OCI-LY7 (cell line): Measurements from ENCODE around the gene ENGASE. TPM values are rescaled to one million over a fixed set of nuclear protein-coding genes. Genes with fewer than 3 reads are reported as not detected.

ENCODE experiments used
- BruUV-seq: library from RNA; stranded (reverse); fragments of 400-500 nt; replicated peaks from 2 replicates; lab custom pipeline; 2021; lab: Mats Ljungman, UMichigan
- CTCF ChIA-PET: fragments of 300-600 bp; sonication (Branson Sonifier 250); formaldehyde crosslinking; loops from one replicate; lab custom pipeline; 2022; ENCODE audit warnings: antibody characterized with exemption; ENCODE audit not compliant: unreplicated experiment; lab: Charles Lee
- POLR2A ChIA-PET: fragments of 300-600 bp; sonication (Branson Sonifier 250); formaldehyde crosslinking; loops from one replicate; lab custom pipeline; 2022; ENCODE audit warnings: antibody characterized with exemption; lab: Charles Lee
- DNase-seq: peaks from one replicate; pipeline ENCODE4 v3.0.0-alpha.2; 2015; ENCODE audit warnings: low spot score
- H2AFZ ChIP-seq: fragments of 200-600 bp; sonication (generic), shearing (Covaris generic); 2 replicates; pipeline ENCODE4 v1.6.1; 2014; ENCODE audit warnings: mild to moderate bottlenecking, antibody characterized with exemption, low read length, moderate library complexity
- H3K27ac ChIP-seq: fragments of 200-600 bp; sonication (generic); 2 replicates; pipeline ENCODE4 v1.5.1; 2014; ENCODE audit warnings: mixed run types, low read depth, mild to moderate bottlenecking, moderate library complexity, low read length, inconsistent platforms; ENCODE audit not compliant: poor library complexity, severe bottlenecking
- H3K36me3 ChIP-seq: fragments of 200-600 bp; sonication (generic); 2 replicates; pipeline ENCODE4 v1.6.1; 2014; ENCODE audit warnings: mild to moderate bottlenecking, antibody characterized with exemption, low read length, moderate library complexity, mixed read lengths; ENCODE audit not compliant: insufficient read depth
- H3K4me1 ChIP-seq: fragments of 200-600 bp; sonication (generic); 2 replicates; pipeline ENCODE4 v1.5.1; 2014; ENCODE audit warnings: mild to moderate bottlenecking, low read length; ENCODE audit not compliant: insufficient read depth, poor library complexity, severe bottlenecking
- H3K4me2 ChIP-seq: fragments of 200-600 bp; sonication (generic); 2 replicates; pipeline ENCODE4 v1.6.1; 2014; ENCODE audit warnings: mild to moderate bottlenecking, low read length
- H3K4me3 ChIP-seq: fragments of 200-600 bp; sonication (generic); 2 replicates; pipeline ENCODE4 v1.5.1; 2014; ENCODE audit warnings: mild to moderate bottlenecking, low read depth, low read length; ENCODE audit not compliant: poor library complexity, severe bottlenecking
- H3K79me2 ChIP-seq: fragments of 200-600 bp; sonication (generic); 2 replicates; pipeline ENCODE4 v1.6.1; 2016; ENCODE audit warnings: low read depth, mild to moderate bottlenecking, low read length, moderate library complexity, mixed read lengths; ENCODE audit not compliant: insufficient read depth
- H3K9me2 ChIP-seq: fragments of 200-600 bp; sonication (generic); 2 replicates; pipeline ENCODE4 v1.6.1; 2016; ENCODE audit warnings: mild to moderate bottlenecking, low read length, mixed read lengths; ENCODE audit not compliant: insufficient read depth
- H3K9me3 ChIP-seq: fragments of 200-600 bp; sonication (generic); 2 replicates; pipeline ENCODE4 v1.6.1; 2014; ENCODE audit warnings: mild to moderate bottlenecking, mixed run types, low read length, mixed read lengths
- H4K20me1 ChIP-seq: fragments of 200-600 bp; sonication (generic); 2 replicates; pipeline ENCODE4 v1.6.1; 2014; ENCODE audit warnings: mild to moderate bottlenecking, antibody characterized with exemption, low read length, moderate library complexity, mixed read lengths; ENCODE audit not compliant: insufficient read depth
- CTCF ChIP-seq: fragments of 200-600 bp; sonication (generic); conservative IDR thresholded peaks from 2 replicates; pipeline ENCODE4 v1.5.1; 2014; ENCODE audit warnings: mild to moderate bottlenecking, antibody characterized with exemption, low read length, moderate library complexity, mixed read lengths
- EZH2phosphoT487 ChIP-seq: fragments of 200-600 bp; sonication (generic); IDR thresholded peaks from 2 replicates; pipeline ENCODE4 v1.6.1; 2018; ENCODE audit warnings: low read depth, borderline replicate concordance, mild to moderate bottlenecking, mixed run types, antibody characterized with exemption, low read length, moderate library complexity, mixed read lengths
- intact Hi-C: fragments of 100-400 bp; cut with micrococcal nuclease; formaldehyde crosslinking; loops from one replicate; pipeline ENCODE4 v1.10.0; 2022; ENCODE audit not compliant: unreplicated experiment
- total RNA-seq, 2 experiments: library from RNA; depleted of rRNA in 1 of 2; stranded (reverse); fragments of >200 nt in 1 of 2; shearing (Covaris generic) in 1 of 2; gene quantifications; 2 replicates each; pipeline ENCODE4 v1.2.3, GENCODE V29; 2014 to 2022

Gene ENGASE
- total RNA-seq, 2 experiments from 2014 or later: 8.4 to 35.1 TPM

GRCh38 chr17:79105937-79106336 lies 31.3 kb downstream of the ENGASE start:
- Histone ChIP-seq H2AFZ (no peak overlapping the region), H3K9me3 (no peaks in the 10 kb centered on the region), H3K27ac (no peak overlapping the region), H3K4me3 (no peak overlapping the region), H3K9me2 (no peaks in the 10 kb centered on the region), H3K79me2 (no peaks in the 10 kb centered on the region), H4K20me1 (no peaks in the 10 kb centered on the region), H3K4me1 (no peaks in the 10 kb centered on the region), H3K4me2 (no peak overlapping the region), H3K36me3 (no peaks in the 10 kb centered on the region)
- TF ChIP-seq CTCF (no peak), EZH2phosphoT487 (no peak)
- POLR2A ChIA-PET: no interaction called here
- intact Hi-C loops: no loop called here
- no peak for DNase-seq
- BruUV-seq: no TSS peak
- CTCF ChIA-PET: no interaction called here

- DNase-seq: no peak
- CTCF ChIA-PET: no interaction called here
- Histone ChIP-seq H2AFZ (no peak overlapping the region), H3K79me2 (no peaks in the 10 kb centered on the region), H3K36me3 (no peaks in the 10 kb centered on the region), H3K4me1 (no peaks in the 10 kb centered on the region), H3K9me3 (no peaks in the 10 kb centered on the region), H4K20me1 (no peaks in the 10 kb centered on the region), H3K9me2 (no peaks in the 10 kb centered on the region), H3K4me3 (no peak overlapping the region), H3K27ac (no peak overlapping the region), H3K4me2 (no peak overlapping the region)
- POLR2A ChIA-PET: no interaction called here
- intact Hi-C loops: no loop called here
- BruUV-seq: no TSS peak
- no peak for TF ChIP-seq EZH2phosphoT487
- no peak for TF ChIP-seq CTCF
Measured at GRCh38 chr17:79106958-79107357, 32.3 kb downstream of the ENGASE start.

GRCh38 chr17:79107499-79108231 lies 33.0 kb downstream of the ENGASE start:
- H3K4me2 ChIP-seq: no peak overlapping the region
- no peak for DNase-seq
- ChIA-PET CTCF (no interaction called here), POLR2A (interaction anchor here (0.6 kb wide), 1 partner anchor 754 kb away, joined by 3 read pairs; no protein-coding TSS in a partner anchor)
- intact Hi-C loops: no loop called here
- H3K27ac ChIP-seq: no peak overlapping the region
- H3K9me3 ChIP-seq: no peaks in the 10 kb centered on the region
- H4K20me1 ChIP-seq: no peaks in the 10 kb centered on the region
- H3K4me3 ChIP-seq: no peak overlapping the region
- H2AFZ ChIP-seq: no peak overlapping the region
- H3K36me3 ChIP-seq: no peaks in the 10 kb centered on the region
- no peaks in the 10 kb centered on the region for H3K4me1 ChIP-seq
- H3K79me2 ChIP-seq: no peaks in the 10 kb centered on the region
- no peak for TF ChIP-seq EZH2phosphoT487
- TF ChIP-seq CTCF: no peak
- no TSS peak for BruUV-seq
- no peaks in the 10 kb centered on the region for H3K9me2 ChIP-seq
